ENCODE data around the gene RPA1.

DNA sequence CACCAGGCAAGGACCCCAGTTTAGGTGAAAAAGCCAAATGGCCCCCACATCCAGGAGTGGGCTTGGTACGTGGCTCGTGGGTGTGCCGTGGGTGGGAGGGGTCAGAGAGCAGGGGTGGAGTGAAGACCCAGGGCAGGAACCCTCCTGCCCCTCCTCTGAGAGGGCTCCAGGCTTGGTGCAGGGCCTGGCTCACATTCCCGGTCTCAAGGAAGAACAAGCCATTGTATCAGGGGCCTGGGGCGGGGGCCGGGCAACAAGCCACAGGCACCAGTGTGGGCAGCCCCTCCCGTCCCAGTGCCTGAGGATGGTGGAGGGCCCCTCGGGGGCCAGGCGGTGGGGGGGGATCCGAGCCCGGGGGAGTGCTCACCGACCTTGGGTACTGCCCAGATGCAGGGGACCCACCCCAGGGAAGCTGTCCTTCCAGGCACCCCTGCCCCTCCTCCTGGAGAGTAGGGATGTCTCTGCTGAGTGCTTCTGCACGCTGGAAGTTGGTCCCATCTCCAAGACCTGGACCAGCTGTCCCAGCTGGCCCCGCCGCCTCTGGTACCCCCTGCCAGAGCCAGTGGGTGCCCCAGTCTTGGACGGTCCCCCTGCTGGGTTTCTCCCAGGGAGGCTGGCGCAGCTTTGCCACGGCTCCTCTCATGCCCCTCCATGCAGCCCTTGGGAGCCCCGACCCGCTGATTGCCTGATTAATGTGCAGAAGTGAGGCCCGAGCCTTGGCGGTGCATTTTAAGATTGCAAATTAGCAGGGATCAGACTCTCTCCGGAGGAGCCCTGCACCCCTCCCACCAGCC lies 111.7 kb downstream of the RPA1 start:
- TF ChIP-seq ATF1 (CRISPR knock-in tag; IDR thresholded peaks at IDR 0.05), result no peak
- TF ChIP-seq, protein P1, sequence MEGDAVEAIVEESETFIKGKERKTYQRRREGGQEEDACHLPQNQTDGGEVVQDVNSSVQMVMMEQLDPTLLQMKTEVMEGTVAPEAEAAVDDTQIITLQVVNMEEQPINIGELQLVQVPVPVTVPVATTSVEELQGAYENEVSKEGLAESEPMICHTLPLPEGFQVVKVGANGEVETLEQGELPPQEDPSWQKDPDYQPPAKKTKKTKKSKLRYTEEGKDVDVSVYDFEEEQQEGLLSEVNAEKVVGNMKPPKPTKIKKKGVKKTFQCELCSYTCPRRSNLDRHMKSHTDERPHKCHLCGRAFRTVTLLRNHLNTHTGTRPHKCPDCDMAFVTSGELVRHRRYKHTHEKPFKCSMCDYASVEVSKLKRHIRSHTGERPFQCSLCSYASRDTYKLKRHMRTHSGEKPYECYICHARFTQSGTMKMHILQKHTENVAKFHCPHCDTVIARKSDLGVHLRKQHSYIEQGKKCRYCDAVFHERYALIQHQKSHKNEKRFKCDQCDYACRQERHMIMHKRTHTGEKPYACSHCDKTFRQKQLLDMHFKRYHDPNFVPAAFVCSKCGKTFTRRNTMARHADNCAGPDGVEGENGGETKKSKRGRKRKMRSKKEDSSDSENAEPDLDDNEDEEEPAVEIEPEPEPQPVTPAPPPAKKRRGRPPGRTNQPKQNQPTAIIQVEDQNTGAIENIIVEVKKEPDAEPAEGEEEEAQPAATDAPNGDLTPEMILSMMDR (IDR thresholded peaks at IDR 0.05), result no peak

Measured in WTC11 (cell line).